ENCODE results near the gene SPATA2L.

Gene SPATA2L

GRCh38 chr16:89646906-89647305, 54.6 kb downstream of the SPATA2L start:
- Histone ChIP-seq H3K4me3 (replicated peaks; ENCODE audit: insufficient read depth, low read length) (no peak overlapping the region), H3K27me3 (ENCODE audit: insufficient read depth, poor library complexity, severe bottlenecking) (no peaks in the 10 kb centered on the region), H3K27ac (replicated peaks) (no peak overlapping the region)
- DNase-seq (ENCODE audit: low read depth in 1 of 2, low spot score in 1 of 2): no peak
- TF ChIP-seq SPI1 (IDR thresholded peaks at IDR 0.05; ENCODE audit: borderline replicate concordance, low read depth) (no peak), REST (IDR thresholded peaks at IDR 0.05; ENCODE audit: insufficient replicate concordance, low read depth) (no peak), GABPA (IDR thresholded peaks at IDR 0.05; ENCODE audit: low read depth) (no peak), POLR2AphosphoS5 (IDR thresholded peaks at IDR 0.05; ENCODE audit: low read depth) (no peak), CTCF (IDR thresholded peaks at IDR 0.05; ENCODE audit: insufficient read depth, low read length) (no peak)

Measured in HL-60 (cell line).